GM19452 (cell line): ENCODE data around the gene CXCR3.
"Not testable (repeated sequence)": the region's sequence is repeated elsewhere in the genome, so short reads cannot be mapped to it uniquely, and the experiment has no call there.

Experiments used
- ATAC-seq: cut with Tn5 transposase; IDR thresholded peaks from one replicate; pipeline ENCODE4 v1.9.1; 2021; ENCODE audit not compliant: unreplicated experiment

The CXCR3 gene

GRCh38 chrX:71618303-71618721 lies at the start of gene CXCR3:
CXCR3 (minus strand) TSS chrX:71618511; CDS start chrX:71618449, 62 bp downstream.
- ATAC-seq = peak; percentile 53

- ATAC-seq = no peak
Measured at GRCh38 chrX:71667328-71668247, 49.3 kb upstream of the CXCR3 start, which contains the start of gene LOC101059915. LOC101059915 (plus strand) TSS chrX:71667546.

- ATAC-seq = no peak
Measured at GRCh38 chrX:71666240-71667223, 48.2 kb upstream of the CXCR3 start.

- ATAC-seq = no peak
Measured at GRCh38 chrX:71665747-71666146, 47.4 kb upstream of the CXCR3 start.

- no peak for ATAC-seq
Measured at GRCh38 chrX:71664889-71665491, 46.7 kb upstream of the CXCR3 start.

- ATAC-seq = not testable (repeated sequence)
Measured at GRCh38 chrX:71664202-71664601, 45.9 kb upstream of the CXCR3 start.

- not testable (repeated sequence) for ATAC-seq
Measured at GRCh38 chrX:71663238-71663637, 44.9 kb upstream of the CXCR3 start.

GRCh38 chrX:71662654-71663053 lies 44.3 kb upstream of the CXCR3 start:
- ATAC-seq = not testable (repeated sequence)

GRCh38 chrX:71661919-71662318 lies 43.6 kb upstream of the CXCR3 start:
- ATAC-seq = no peak

- ATAC-seq = no peak
Measured at GRCh38 chrX:71660562-71661416, 42.5 kb upstream of the CXCR3 start.

GRCh38 chrX:71659959-71660358 lies 41.6 kb upstream of the CXCR3 start:
- no peak for ATAC-seq

GRCh38 chrX:71659342-71659741 lies 41.0 kb upstream of the CXCR3 start:
- no peak for ATAC-seq

- ATAC-seq = no peak
Measured at GRCh38 chrX:71657267-71657666, 39.0 kb upstream of the CXCR3 start.

GRCh38 chrX:71653344-71653743 lies 35.0 kb upstream of the CXCR3 start:
- no peak for ATAC-seq

- ATAC-seq = no peak
Measured at GRCh38 chrX:71652405-71652804, 34.1 kb upstream of the CXCR3 start.

- ATAC-seq = peak; percentile 93
Measured at GRCh38 chrX:71650333-71650969, 32.1 kb upstream of the CXCR3 start.

- not testable (repeated sequence) for ATAC-seq
Measured at GRCh38 chrX:71644406-71644805, 26.1 kb upstream of the CXCR3 start.

GRCh38 chrX:71640002-71640401 lies 21.7 kb upstream of the CXCR3 start:
- ATAC-seq = no peak

GRCh38 chrX:71638409-71638808 lies 20.1 kb upstream of the CXCR3 start:
- no peak for ATAC-seq

GRCh38 chrX:71637848-71638247 lies 19.5 kb upstream of the CXCR3 start:
- no peak for ATAC-seq
